Lower leg skin (tissue), 3 donors: ENCODE measurements around the gene MUS81.

Experiments
- CTCF ChIP-seq, 3 donors: fragments of 450-650 bp; IDR thresholded peaks; one replicate each; pipeline ENCODE4 v1.5.1; 2016; ENCODE audit warnings: antibody characterized with exemption in 3 of 3, mild to moderate bottlenecking in 3 of 3, moderate library complexity in 2 of 3
- POLR2A ChIP-seq, 2 donors: fragments of 450-650 bp; IDR thresholded peaks; one replicate each; pipeline ENCODE4 v1.6.1; 2016 to 2017; ENCODE audit warnings: antibody characterized with exemption in 2 of 2, mild to moderate bottlenecking in 1 of 2, moderate library complexity in 1 of 2

DNA sequence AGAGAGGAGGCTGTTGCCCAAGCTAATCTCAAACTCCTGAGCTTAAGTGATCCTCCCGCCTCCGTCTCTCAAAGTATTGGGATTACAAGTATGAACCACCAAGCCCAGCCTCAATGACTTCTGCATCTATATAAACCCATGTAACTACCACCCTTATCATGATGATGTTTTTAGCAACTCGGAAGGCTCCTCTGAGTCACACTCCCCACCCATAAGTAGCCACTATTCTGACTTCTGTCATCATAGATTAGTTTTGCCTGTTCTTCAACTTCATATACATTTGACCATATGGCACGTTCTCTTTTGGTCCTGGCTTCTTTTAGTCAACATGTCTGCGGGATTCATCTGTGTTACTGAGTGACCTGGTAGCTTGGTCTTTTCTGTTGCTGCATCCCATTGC lies 46.4 kb downstream of the MUS81 start:
- no peak for TF ChIP-seq CTCF (IDR thresholded peaks at IDR 0.05)
- TF ChIP-seq POLR2A (IDR thresholded peaks at IDR 0.05), result no peak
